CD8-positive, alpha-beta memory T cell (primary cell): Measurements from ENCODE around the gene PPARA. TPM values are rescaled to one million over a fixed set of nuclear protein-coding genes. Genes with fewer than 3 reads are reported as not detected.

Experiments used
- CTCF ChIA-PET: fragments of 350-600 bp; sonication (Branson Sonifier 250); formaldehyde crosslinking; loops from one replicate; lab custom pipeline; 2021; ENCODE audit warnings: antibody characterized with exemption; lab: Charles Lee
- POLR2A ChIA-PET: fragments of 350-600 bp; sonication (Branson Sonifier 250); formaldehyde crosslinking; loops from one replicate; lab custom pipeline; 2021; ENCODE audit warnings: antibody characterized with exemption; lab: Charles Lee
- DNase-seq, 5 donors: peaks; one replicate each; pipeline versions ENCODE4 v3.0.0 to v3.0.0-alpha.2; 2020 to 2022; ENCODE audit warnings: mixed read lengths in 1 of 5
- H3K27ac ChIP-seq: one replicate; pipeline ENCODE4 v1.7.0; 2013; ENCODE audit warnings: low read depth, mild to moderate bottlenecking, low read length, moderate library complexity
- H3K27me3 ChIP-seq: 2 replicates; pipeline ENCODE4 v1.7.0; 2013; ENCODE audit warnings: low read length, mild to moderate bottlenecking; ENCODE audit not compliant: insufficient read depth, poor library complexity, severe bottlenecking
- H3K36me3 ChIP-seq: 2 replicates; pipeline ENCODE4 v1.7.0; 2013; ENCODE audit warnings: mild to moderate bottlenecking, low read length, moderate library complexity; ENCODE audit not compliant: insufficient read depth
- H3K4me1 ChIP-seq: 2 replicates; pipeline ENCODE4 v1.7.0; 2013; ENCODE audit warnings: mild to moderate bottlenecking, low read length, moderate library complexity; ENCODE audit not compliant: insufficient read depth
- H3K4me3 ChIP-seq: 2 replicates; pipeline ENCODE4 v1.7.0; 2013; ENCODE audit warnings: mild to moderate bottlenecking, low read length
- H3K9me3 ChIP-seq: 2 replicates; pipeline ENCODE4 v1.7.0; 2013; ENCODE audit warnings: mild to moderate bottlenecking, low read length
- H3K27ac Mint-ChIP-seq, 8 donors: one replicate each; pipeline ENCODE4 v1.8.0; 2020 to 2021; ENCODE audit warnings: mixed read lengths in 8 of 8, mild to moderate bottlenecking in 6 of 8, inconsistent platforms in 3 of 8, moderate library complexity in 3 of 8
- H3K27me3 Mint-ChIP-seq, 2 donors: one replicate each; pipeline ENCODE4 v1.8.0; 2020 to 2021; ENCODE audit warnings: mixed read lengths in 2 of 2, mild to moderate bottlenecking in 1 of 2, moderate library complexity in 1 of 2
- H3K36me3 Mint-ChIP-seq, 3 donors: one replicate each; pipeline ENCODE4 v1.8.0; 2020 to 2021; ENCODE audit warnings: mixed read lengths in 3 of 3, inconsistent platforms in 1 of 3, mild to moderate bottlenecking in 1 of 3
- H3K4me1 Mint-ChIP-seq, 3 donors: one replicate each; pipeline ENCODE4 v1.8.0; 2020 to 2021; ENCODE audit warnings: mixed read lengths in 3 of 3, inconsistent platforms in 1 of 3, mild to moderate bottlenecking in 1 of 3
- H3K4me3 Mint-ChIP-seq, 7 donors: one replicate each; pipeline ENCODE4 v1.8.0; 2020 to 2021; ENCODE audit warnings: mixed read lengths in 7 of 7, mild to moderate bottlenecking in 6 of 7, moderate library complexity in 4 of 7, inconsistent platforms in 2 of 7
- H3K9me3 Mint-ChIP-seq, 5 donors: one replicate each; pipeline ENCODE4 v1.8.0; 2020 to 2022; ENCODE audit warnings: mixed read lengths in 5 of 5, mild to moderate bottlenecking in 3 of 5, moderate library complexity in 2 of 5, inconsistent platforms in 1 of 5
- polyA plus RNA-seq: library from polyadenylated mRNA; unstranded; fragments of 300-500 nt; fragmentation: Illumina TruSeq; gene quantifications from one replicate; pipeline ENCODE4 v1.2.3, GENCODE V29; 2021
- total RNA-seq, 2 experiments: library from RNA; stranded (reverse); gene quantifications; one replicate each; pipeline ENCODE4 v1.2.3, GENCODE V29; 2021

The PPARA gene
- total and polyA plus RNA-seq, 3 experiments from 2014 or later = 10.1 to 12.9 (median 11.2) TPM

- no peaks in the 10 kb centered on the region for H3K27me3 Mint-ChIP-seq
- peaks cover 9 to 61% (median 17%) of the 10 kb centered on the region in 3 donors for H3K36me3 Mint-ChIP-seq
- Histone ChIP-seq H3K27me3 (no peaks in the 10 kb centered on the region), H3K4me1 (no peaks in the 10 kb centered on the region), H3K9me3 (no peaks in the 10 kb centered on the region), H3K27ac (no peak overlapping the region), H3K4me3 (no peak overlapping the region), H3K36me3 (no peaks in the 10 kb centered on the region)
- no peak for DNase-seq
- H3K4me3 Mint-ChIP-seq = no peak overlapping the region
- CTCF ChIA-PET = no interaction called here
- H3K9me3 Mint-ChIP-seq = no peaks in the 10 kb centered on the region
- no peak overlapping the region for H3K27ac Mint-ChIP-seq
- POLR2A ChIA-PET = no interaction called here
- H3K4me1 Mint-ChIP-seq = no peaks in the 10 kb centered on the region
Measured at GRCh38 chr22:46202897-46203600, 52.7 kb downstream of the PPARA start.

- Histone ChIP-seq H3K27me3 (no peaks in the 10 kb centered on the region), H3K27ac (no peak overlapping the region), H3K4me3 (no peak overlapping the region), H3K36me3 (no peaks in the 10 kb centered on the region), H3K9me3 (no peaks in the 10 kb centered on the region), H3K4me1 (no peaks in the 10 kb centered on the region)
- ChIA-PET CTCF (no interaction called here), POLR2A (no interaction called here)
- Mint-ChIP-seq H3K27ac (peak overlapping the region in 1 of 8 donors; percentile 61), H3K27me3 (no peaks in the 10 kb centered on the region), H3K9me3 (peaks cover 0 to 4% (median 2%) of the 10 kb centered on the region in 5 donors), H3K36me3 (peaks cover 10 to 60% (median 21%) of the 10 kb centered on the region in 3 donors), H3K4me3 (no peak overlapping the region), H3K4me1 (no peaks in the 10 kb centered on the region)
- DNase-seq = no peak
Measured at GRCh38 chr22:46203601-46203980, 53.3 kb downstream of the PPARA start.

- peaks cover 34 to 68% (median 42%) of the 10 kb centered on the region in 3 donors for H3K36me3 Mint-ChIP-seq
- ChIA-PET CTCF (no interaction called here), POLR2A (no interaction called here)
- no peak overlapping the region for H3K27ac Mint-ChIP-seq
- no peak for DNase-seq
- H3K4me3 ChIP-seq = no peak overlapping the region
- no peaks in the 10 kb centered on the region for H3K36me3 ChIP-seq
- H3K27me3 Mint-ChIP-seq = no peaks in the 10 kb centered on the region
- H3K27me3 ChIP-seq = no peaks in the 10 kb centered on the region
- H3K4me1 ChIP-seq = no peaks in the 10 kb centered on the region
- H3K4me1 Mint-ChIP-seq = peaks cover 0 to 4% (median 0%) of the 10 kb centered on the region in 3 donors
- H3K27ac ChIP-seq = no peak overlapping the region
- no peak overlapping the region for H3K4me3 Mint-ChIP-seq
- H3K9me3 Mint-ChIP-seq = peaks cover 2 to 16% (median 7%) of the 10 kb centered on the region in 5 donors
- H3K9me3 ChIP-seq = no peaks in the 10 kb centered on the region
Measured at GRCh38 chr22:46209262-46209661, 58.9 kb downstream of the PPARA start.

GRCh38 chr22:46212195-46212594, 61.9 kb downstream of the PPARA start:
- H3K36me3 Mint-ChIP-seq = peaks cover 34 to 74% (median 43%) of the 10 kb centered on the region in 3 donors
- no peaks in the 10 kb centered on the region for H3K27me3 Mint-ChIP-seq
- H3K27ac Mint-ChIP-seq = peak overlapping the region in 1 of 8 donors; percentile 10

GRCh38 chr22:46213052-46213451, 62.7 kb downstream of the PPARA start:
- no peak overlapping the region for H3K4me3 ChIP-seq
- POLR2A ChIA-PET = no interaction called here
- no peaks in the 10 kb centered on the region for H3K4me1 ChIP-seq
- DNase-seq = no peak
- H3K4me3 Mint-ChIP-seq = no peak overlapping the region
- CTCF ChIA-PET = no interaction called here
- no peaks in the 10 kb centered on the region for H3K27me3 ChIP-seq
- no peak overlapping the region for H3K27ac Mint-ChIP-seq
- no peaks in the 10 kb centered on the region for H3K36me3 ChIP-seq
- no peaks in the 10 kb centered on the region for H3K9me3 ChIP-seq
- H3K27me3 Mint-ChIP-seq = no peaks in the 10 kb centered on the region
- peaks cover 34 to 79% (median 43%) of the 10 kb centered on the region in 3 donors for H3K36me3 Mint-ChIP-seq
- peaks cover 2 to 16% (median 7%) of the 10 kb centered on the region in 5 donors for H3K9me3 Mint-ChIP-seq
- H3K4me1 Mint-ChIP-seq = peaks cover 0 to 4% (median 0%) of the 10 kb centered on the region in 3 donors
- no peak overlapping the region for H3K27ac ChIP-seq

More at GRCh38 chr22:46212195-46212594, 61.9 kb downstream of the PPARA start:
- DNase-seq = no peak
- Histone ChIP-seq H3K27ac (no peak overlapping the region), H3K27me3 (no peaks in the 10 kb centered on the region), H3K36me3 (no peaks in the 10 kb centered on the region), H3K9me3 (no peaks in the 10 kb centered on the region), H3K4me1 (no peaks in the 10 kb centered on the region), H3K4me3 (no peak overlapping the region)
- H3K4me1 Mint-ChIP-seq = peaks cover 0 to 4% (median 0%) of the 10 kb centered on the region in 3 donors
- ChIA-PET POLR2A (no interaction called here), CTCF (no interaction called here)
- H3K9me3 Mint-ChIP-seq = peaks cover 2 to 16% (median 7%) of the 10 kb centered on the region in 5 donors
- no peak overlapping the region for H3K4me3 Mint-ChIP-seq

GRCh38 chr22:46214149-46214548, 63.8 kb downstream of the PPARA start:
- POLR2A ChIA-PET = no interaction called here

GRCh38 chr22:46214616-46215015, 64.3 kb downstream of the PPARA start:
- peaks cover 1% of the 10 kb centered on the region for H3K4me1 ChIP-seq
- Mint-ChIP-seq H3K36me3 (peaks cover 31 to 78% (median 35%) of the 10 kb centered on the region in 3 donors), H3K27ac (peak overlapping the region in 1 of 8 donors; percentile 84), H3K9me3 (peaks cover 0 to 4% (median under 1%) of the 10 kb centered on the region in 5 donors), H3K27me3 (no peaks in the 10 kb centered on the region), H3K4me1 (peaks cover 3 to 10% (median 8%) of the 10 kb centered on the region in 3 donors), H3K4me3 (no peak overlapping the region)
- H3K36me3 ChIP-seq = no peaks in the 10 kb centered on the region
- CTCF ChIA-PET = no interaction called here
- no peaks in the 10 kb centered on the region for H3K27me3 ChIP-seq
- H3K9me3 ChIP-seq = no peaks in the 10 kb centered on the region
- DNase-seq = no peak
- POLR2A ChIA-PET = no interaction called here
- no peak overlapping the region for H3K4me3 ChIP-seq
- no peak overlapping the region for H3K27ac ChIP-seq

More at GRCh38 chr22:46214149-46214548, 63.8 kb downstream of the PPARA start:
- Histone ChIP-seq H3K36me3 (no peaks in the 10 kb centered on the region), H3K27ac (no peak overlapping the region), H3K4me3 (no peak overlapping the region), H3K4me1 (no peaks in the 10 kb centered on the region), H3K9me3 (no peaks in the 10 kb centered on the region), H3K27me3 (no peaks in the 10 kb centered on the region)
- DNase-seq = no peak
- H3K27me3 Mint-ChIP-seq = no peaks in the 10 kb centered on the region
- no peak overlapping the region for H3K4me3 Mint-ChIP-seq
- H3K36me3 Mint-ChIP-seq = peaks cover 31 to 78% (median 35%) of the 10 kb centered on the region in 3 donors
- peaks cover 2 to 8% (median 4%) of the 10 kb centered on the region in 5 donors for H3K9me3 Mint-ChIP-seq
- H3K4me1 Mint-ChIP-seq = peaks cover 0 to 5% (median 4%) of the 10 kb centered on the region in 3 donors
- H3K27ac Mint-ChIP-seq = no peak overlapping the region
- CTCF ChIA-PET = no interaction called here

GRCh38 chr22:46219636-46220035, 69.3 kb downstream of the PPARA start:
- CTCF ChIA-PET = interaction anchor here (0.8 to 1.1 kb wide), 2 partner anchors 50 to 91 kb away, joined by 3 read pairs; no protein-coding TSS in a partner anchor

More at GRCh38 chr22:46219636-46220035, 69.3 kb downstream of the PPARA start:
- H3K4me3 ChIP-seq = no peak overlapping the region
- no peak for DNase-seq
- Mint-ChIP-seq H3K27me3 (no peaks in the 10 kb centered on the region), H3K36me3 (peaks cover 10 to 60% (median 18%) of the 10 kb centered on the region in 3 donors), H3K4me1 (peaks cover 3 to 11% (median 9%) of the 10 kb centered on the region in 3 donors), H3K27ac (peak overlapping the region in 4 of 8 donors; percentile 19 to 78 (median 50)), H3K9me3 (no peaks in the 10 kb centered on the region), H3K4me3 (peak overlapping the region in 1 of 7 donors; percentile 57)
- peaks cover 5% of the 10 kb centered on the region for H3K4me1 ChIP-seq
- POLR2A ChIA-PET = no interaction called here
- H3K36me3 ChIP-seq = peaks cover 6% of the 10 kb centered on the region
- no peaks in the 10 kb centered on the region for H3K27me3 ChIP-seq
- no peak overlapping the region for H3K27ac ChIP-seq
- H3K9me3 ChIP-seq = no peaks in the 10 kb centered on the region
